Endothelial cell of umbilical vein (primary cell): ENCODE data around the gene TRMT6. TPM values are rescaled to one million over a fixed set of nuclear protein-coding genes. Genes with fewer than 3 reads are reported as not detected.

ENCODE experiments used
- BruUV-seq: library from RNA; stranded (reverse); fragments of 400-500 nt; replicated peaks from 2 replicates; lab custom pipeline; 2021; lab: Mats Ljungman, UMichigan
- CTCF ChIA-PET: fragments of 300-600, 350-600 bp; sonication (Branson Sonifier 250); formaldehyde crosslinking; loops from one replicate; lab custom pipeline; 2021; ENCODE audit warnings: antibody characterized with exemption, inconsistent platforms; lab: Charles Lee
- POLR2A ChIA-PET: fragments of 300-600, 350-600 bp; sonication (Branson Sonifier 250); formaldehyde crosslinking; loops from one replicate; lab custom pipeline; 2021; ENCODE audit warnings: antibody characterized with exemption, inconsistent platforms; lab: Charles Lee
- DNase-seq: peaks from one replicate; pipeline ENCODE4 v3.0.0-alpha.2; 2011; ENCODE audit warnings: low read depth, low spot score
- FAIRE-seq: peaks from 2 replicates; lab custom pipeline; 2011; peaks lifted over from hg19 to GRCh38; lab: Jason Lieb, UNC
- H2AFZ ChIP-seq: 2 replicates; pipeline ENCODE4 v1.6.0; 2012; ENCODE audit warnings: low read depth, low read length, control low read depth, inconsistent platforms
- H3K27ac ChIP-seq: 2 replicates; pipeline ENCODE4 v1.5.1; 2011; ENCODE audit warnings: low read depth, mild to moderate bottlenecking, control low read depth, low read length, moderate library complexity; ENCODE audit not compliant: insufficient read depth
- H3K27me3 ChIP-seq, 2 experiments: 2 replicates each; pipeline versions ENCODE4 v1.6.0 to v1.6.1; 2011; ENCODE audit warnings: low read length in 2 of 2, mixed read lengths in 1 of 2; ENCODE audit not compliant: control insufficient read depth in 2 of 2, insufficient read depth in 2 of 2
- H3K36me3 ChIP-seq, 2 experiments: 2 replicates in 1 of 2; 3 replicates in 1 of 2; pipeline ENCODE4 v1.5.1; 2011; ENCODE audit warnings: low read length in 2 of 2, mild to moderate bottlenecking in 1 of 2, moderate library complexity in 1 of 2; ENCODE audit not compliant: control insufficient read depth in 2 of 2, insufficient read depth in 2 of 2; ENCODE audit errors: extremely low read depth in 1 of 2
- H3K4me1 ChIP-seq: 3 replicates; pipeline ENCODE4 v1.5.1; 2011; ENCODE audit warnings: mild to moderate bottlenecking, low read length; ENCODE audit not compliant: control insufficient read depth, insufficient read depth; ENCODE audit errors: extremely low read depth
- H3K4me2 ChIP-seq: 2 replicates; pipeline ENCODE4 v1.6.1; 2011; ENCODE audit warnings: low read length, control low read depth, mixed read lengths; ENCODE audit not compliant: insufficient read depth
- H3K4me3 ChIP-seq, 3 experiments: fragments of 200-600 bp in 1 of 3; sonication (generic), shearing (Covaris generic) in 1 of 3; replicated peaks in 1 of 3; 2 replicates each; pipeline ENCODE4 v1.5.1; 2011 to 2016; ENCODE audit warnings: control low read depth in 3 of 3, low read length in 3 of 3, mild to moderate bottlenecking in 2 of 3, inconsistent platforms in 1 of 3, low read depth in 1 of 3, moderate library complexity in 1 of 3; ENCODE audit not compliant: insufficient read depth in 1 of 3
- H3K79me2 ChIP-seq: 2 replicates; pipeline ENCODE4 v1.6.0; 2012; ENCODE audit warnings: low read length, inconsistent platforms; ENCODE audit not compliant: control insufficient read depth, insufficient read depth
- H3K9ac ChIP-seq: replicated peaks from 2 replicates; pipeline ENCODE3; 2011; ENCODE audit warnings: low read length, control low read depth; ENCODE audit not compliant: insufficient read depth; ENCODE audit errors: extremely low read depth
- H3K9me1 ChIP-seq: replicated peaks from 3 replicates; pipeline ENCODE4 v1.6.0; 2011; ENCODE audit warnings: mild to moderate bottlenecking, low read length; ENCODE audit not compliant: control insufficient read depth, insufficient read depth; ENCODE audit errors: extremely low read depth
- H3K9me3 ChIP-seq: replicated peaks from 2 replicates; pipeline ENCODE4 v1.5.1; 2012; ENCODE audit warnings: low read length, inconsistent platforms; ENCODE audit not compliant: control insufficient read depth, insufficient read depth
- H4K20me1 ChIP-seq: replicated peaks from 2 replicates; pipeline ENCODE3; 2011; ENCODE audit warnings: mild to moderate bottlenecking, low read length; ENCODE audit not compliant: control insufficient read depth, insufficient read depth; ENCODE audit errors: extremely low read depth
- CTCF ChIP-seq, 2 donors: IDR thresholded peaks; 1 replicate in 1 of 2; 2 replicates in 1 of 2; pipeline ENCODE4 v1.5.1; 2011; ENCODE audit warnings: low read length in 2 of 2, mild to moderate bottlenecking in 2 of 2, moderate library complexity in 2 of 2, control low read depth in 1 of 2, inconsistent platforms in 1 of 2, low read depth in 1 of 2; ENCODE audit not compliant: insufficient read depth in 1 of 2; ENCODE audit errors: extremely low read depth in 1 of 2
- EZH2 ChIP-seq: IDR thresholded peaks from 2 replicates; pipeline ENCODE4 v1.6.1; 2012; ENCODE audit warnings: borderline replicate concordance, low read depth, mild to moderate bottlenecking, moderate library complexity, low read length, inconsistent platforms; ENCODE audit not compliant: severe bottlenecking
- FOS ChIP-seq: IDR thresholded peaks from 2 replicates; pipeline ENCODE4 v1.6.1; 2011; ENCODE audit warnings: mild to moderate bottlenecking, low read length, moderate library complexity, borderline replicate concordance; ENCODE audit not compliant: insufficient read depth
- GATA2 ChIP-seq: IDR thresholded peaks from 2 replicates; pipeline ENCODE4 v1.7.0; 2011; ENCODE audit warnings: low read depth, mild to moderate bottlenecking, moderate library complexity, mixed read lengths, low read length; ENCODE audit not compliant: insufficient read length, insufficient read depth
- JUN ChIP-seq: IDR thresholded peaks from 2 replicates; pipeline ENCODE4 v1.6.1; 2011; ENCODE audit warnings: borderline replicate concordance, low read depth; ENCODE audit not compliant: insufficient read length, insufficient read depth
- MYC ChIP-seq: IDR thresholded peaks from one replicate; pipeline ENCODE4 v1.6.1; 2011; ENCODE audit warnings: mild to moderate bottlenecking, low read depth, low read length
- POLR2A ChIP-seq: IDR thresholded peaks from 2 replicates; pipeline ENCODE4 v1.6.1; 2012; ENCODE audit warnings: low read depth, mild to moderate bottlenecking, control low read depth, low read length
- POLR2AphosphoS5 ChIP-seq: IDR thresholded peaks from 2 replicates; pipeline ENCODE4 v1.6.1; 2012; ENCODE audit warnings: low read depth, mild to moderate bottlenecking, control low read depth, low read length, moderate library complexity; ENCODE audit not compliant: insufficient read depth
- dilution Hi-C: fragments of 300-500 bp; cut with MboI; formaldehyde crosslinking; loops from one replicate; pipeline ENCODE4 v1.15.0; 2019; ENCODE audit warnings: low sequenced_read_pairs; ENCODE audit not compliant: extremely low pct_ligation_motif_present
- intact Hi-C: fragments of 100-400 bp; cut with micrococcal nuclease; formaldehyde crosslinking; loops from one replicate; pipeline ENCODE4 v1.10.0; 2022
- polyA plus RNA-seq, 4 experiments: library from polyadenylated mRNA; depleted of rRNA in 3 of 4; stranded (reverse) in 3 of 4; unstranded in 1 of 4; fragments of >200 nt; gene quantifications; 2 replicates each; pipeline versions ENCODE4 v1.2.1 to v1.2.3, GENCODE V29; 2011 to 2012; ENCODE audit warnings: missing spikeins in 1 of 4
- total RNA-seq: library from RNA; stranded (reverse); gene quantifications from 2 replicates; pipeline ENCODE4 v1.2.3, GENCODE V29; 2021
- TF ChIP-seq, protein P1 (sequence below): IDR thresholded peaks from 2 replicates; pipeline ENCODE4 v1.6.1; 2011; ENCODE audit not compliant: insufficient read depth, insufficient read length

TRMT6 gene
- total and polyA plus RNA-seq, 2 donors (not counting 3 experiments of a cell fraction or from before 2014, with no cell fraction given) = 4.1 to 12.0 TPM

DNA sequence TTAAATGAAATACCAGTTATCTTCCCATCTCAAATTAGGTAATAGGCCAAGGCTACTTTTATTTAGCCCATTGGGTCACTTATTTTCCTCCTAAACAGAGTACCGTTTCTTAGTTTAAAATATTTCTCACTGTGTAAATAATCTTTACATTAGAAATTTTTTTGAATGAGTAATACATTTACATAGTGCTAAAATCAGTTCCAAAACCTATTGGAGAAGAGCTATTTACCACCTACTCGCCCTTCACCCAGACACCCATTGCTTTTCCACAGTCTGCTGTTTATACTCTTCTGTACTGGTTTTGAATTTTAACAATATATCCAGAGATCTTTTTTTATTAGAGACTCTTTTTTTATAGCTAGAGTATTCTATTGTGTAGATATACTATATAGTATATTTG is 37.0 kb upstream of the TRMT6 start:
- dilution Hi-C loops = no loop called here
- Histone ChIP-seq H3K27me3 (no peaks in the 10 kb centered on the region), H2AFZ (no peak overlapping the region), H4K20me1 (no peaks in the 10 kb centered on the region), H3K4me3 (no peak overlapping the region), H3K79me2 (no peaks in the 10 kb centered on the region), H3K9me1 (no peaks in the 10 kb centered on the region), H3K9ac (no peak overlapping the region), H3K9me3 (no peaks in the 10 kb centered on the region), H3K4me1 (no peaks in the 10 kb centered on the region), H3K27ac (no peak overlapping the region), H3K36me3 (peaks cover 0 to 4% of the 10 kb centered on the region in 2 experiments), H3K4me2 (no peak overlapping the region)
- intact Hi-C loops = no loop called here
- ChIA-PET CTCF (no interaction called here), POLR2A (no interaction called here)
- no peak for TF ChIP-seq FOS
- TF ChIP-seq, protein P1, sequence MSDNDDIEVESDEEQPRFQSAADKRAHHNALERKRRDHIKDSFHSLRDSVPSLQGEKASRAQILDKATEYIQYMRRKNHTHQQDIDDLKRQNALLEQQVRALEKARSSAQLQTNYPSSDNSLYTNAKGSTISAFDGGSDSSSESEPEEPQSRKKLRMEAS = no peak
- TF ChIP-seq EZH2 = no peak
- TF ChIP-seq POLR2A = no peak
- no peak for TF ChIP-seq JUN
- TF ChIP-seq GATA2 = no peak
- TF ChIP-seq MYC = no peak
- TF ChIP-seq POLR2AphosphoS5 = no peak
- no peak for TF ChIP-seq CTCF (IDR thresholded peaks at IDR 0.05; ENCODE audit: extremely low read depth in 1 of 2, insufficient read depth in 1 of 2, low read depth in 1 of 2, low read length in 2 of 2)
- FAIRE-seq = no peak
- BruUV-seq = no TSS peak
- no peak for DNase-seq
